ENCODE data around the gene KCNE2.

Gene KCNE2

GRCh38 chr21:34363733-34364132 is at the start of gene KCNE2:
TSS of gene KCNE2 (plus strand) at chr21:34364006. CDS start at chr21:34370479, 6,473 bp downstream.
- no peak within 1 kb of the TSS for H3K27ac ChIP-seq
- TF ChIP-seq ZFX (IDR thresholded peaks at IDR 0.05; ENCODE audit: borderline replicate concordance) = no peak
- TF ChIP-seq, protein P1, sequence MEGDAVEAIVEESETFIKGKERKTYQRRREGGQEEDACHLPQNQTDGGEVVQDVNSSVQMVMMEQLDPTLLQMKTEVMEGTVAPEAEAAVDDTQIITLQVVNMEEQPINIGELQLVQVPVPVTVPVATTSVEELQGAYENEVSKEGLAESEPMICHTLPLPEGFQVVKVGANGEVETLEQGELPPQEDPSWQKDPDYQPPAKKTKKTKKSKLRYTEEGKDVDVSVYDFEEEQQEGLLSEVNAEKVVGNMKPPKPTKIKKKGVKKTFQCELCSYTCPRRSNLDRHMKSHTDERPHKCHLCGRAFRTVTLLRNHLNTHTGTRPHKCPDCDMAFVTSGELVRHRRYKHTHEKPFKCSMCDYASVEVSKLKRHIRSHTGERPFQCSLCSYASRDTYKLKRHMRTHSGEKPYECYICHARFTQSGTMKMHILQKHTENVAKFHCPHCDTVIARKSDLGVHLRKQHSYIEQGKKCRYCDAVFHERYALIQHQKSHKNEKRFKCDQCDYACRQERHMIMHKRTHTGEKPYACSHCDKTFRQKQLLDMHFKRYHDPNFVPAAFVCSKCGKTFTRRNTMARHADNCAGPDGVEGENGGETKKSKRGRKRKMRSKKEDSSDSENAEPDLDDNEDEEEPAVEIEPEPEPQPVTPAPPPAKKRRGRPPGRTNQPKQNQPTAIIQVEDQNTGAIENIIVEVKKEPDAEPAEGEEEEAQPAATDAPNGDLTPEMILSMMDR (IDR thresholded peaks at IDR 0.05) = no peak

DNA sequence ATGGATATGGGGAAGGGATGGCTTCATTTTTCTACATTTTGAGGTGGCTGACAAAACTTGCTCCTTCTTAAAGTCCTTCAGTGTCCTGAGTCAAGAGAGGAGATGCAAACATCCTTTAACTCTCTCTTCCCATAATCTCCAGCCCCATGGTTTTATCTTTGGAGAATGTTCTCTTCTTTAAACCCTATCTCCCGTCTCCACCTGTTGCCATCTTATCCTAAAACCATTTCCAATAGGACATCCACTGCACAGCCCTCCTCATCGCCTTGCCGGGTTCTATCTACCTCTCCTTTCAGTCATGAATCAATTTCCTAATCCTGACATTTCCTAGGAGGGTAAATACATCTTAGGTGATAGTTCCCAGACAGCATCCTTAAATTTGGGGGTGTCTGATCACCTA is 44.2 kb upstream of the KCNE2 start:
- H3K27ac ChIP-seq = no peak overlapping the region
- TF ChIP-seq ZFX (IDR thresholded peaks at IDR 0.05; ENCODE audit: borderline replicate concordance) = no peak
- TF ChIP-seq, protein P1 (IDR thresholded peaks at IDR 0.05) = no peak

GRCh38 chr21:34320011-34320410 is 43.8 kb upstream of the KCNE2 start:
- TF ChIP-seq ZFX (IDR thresholded peaks at IDR 0.05; ENCODE audit: borderline replicate concordance) = no peak
- TF ChIP-seq, protein P1 (IDR thresholded peaks at IDR 0.05) = no peak
- H3K27ac ChIP-seq = no peak overlapping the region

DNA sequence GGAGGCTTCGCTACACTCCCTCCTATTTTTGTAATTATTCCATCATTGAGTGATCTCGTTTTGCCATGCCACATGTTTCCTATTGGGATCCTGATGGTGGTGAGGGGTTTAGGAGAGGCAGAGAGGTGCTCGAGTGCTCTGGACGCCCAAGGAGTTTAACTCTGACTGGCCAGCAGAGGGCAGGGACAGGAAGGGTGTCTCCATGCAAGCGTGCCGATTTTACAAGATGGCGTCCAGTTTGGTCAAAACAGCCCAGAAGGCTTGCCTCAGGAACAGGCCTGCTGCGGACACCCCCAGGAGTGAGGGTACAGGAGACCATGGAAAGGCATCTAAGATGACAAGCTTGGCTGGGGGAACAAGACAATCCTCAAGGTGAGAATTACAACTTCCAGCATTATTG is 33.8 kb upstream of the KCNE2 start:
- no peak overlapping the region for H3K27ac ChIP-seq
- TF ChIP-seq, protein P1 (IDR thresholded peaks at IDR 0.05) = peak; percentile 56
- TF ChIP-seq ZFX (IDR thresholded peaks at IDR 0.05; ENCODE audit: borderline replicate concordance) = no peak

- no peak for TF ChIP-seq ZFX (IDR thresholded peaks at IDR 0.05; ENCODE audit: borderline replicate concordance)
- TF ChIP-seq, protein P1 (IDR thresholded peaks at IDR 0.05) = no peak
- no peak overlapping the region for H3K27ac ChIP-seq
Observed at GRCh38 chr21:34331726-34332125, 32.1 kb upstream of the KCNE2 start.

DNA sequence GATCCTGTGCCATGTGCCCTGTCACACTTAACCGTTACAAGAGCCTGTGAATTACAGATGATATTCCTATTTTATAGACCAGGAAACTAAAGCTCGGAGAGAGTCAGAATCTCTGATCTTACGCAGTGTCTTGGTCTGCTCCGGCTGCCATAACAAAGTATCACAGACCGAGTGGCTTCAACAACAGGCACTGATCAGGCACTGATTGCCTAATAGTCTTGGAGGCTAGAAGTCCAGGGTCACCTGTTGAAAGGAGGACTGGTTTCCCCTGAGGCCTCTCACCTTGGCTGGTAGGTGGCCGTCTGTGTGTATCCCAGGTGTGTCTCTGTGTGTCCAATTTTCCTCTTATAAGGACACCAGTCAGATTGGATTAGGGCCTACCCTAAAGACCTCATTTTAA is 31.5 kb upstream of the KCNE2 start:
- TF ChIP-seq, protein P1 (IDR thresholded peaks at IDR 0.05) = no peak
- no peak overlapping the region for H3K27ac ChIP-seq

GRCh38 chr21:34333121-34333739 is 30.6 kb upstream of the KCNE2 start:
- no peak overlapping the region for H3K27ac ChIP-seq
- no peak for TF ChIP-seq ZFX (IDR thresholded peaks at IDR 0.05; ENCODE audit: borderline replicate concordance)
- TF ChIP-seq, protein P1 (IDR thresholded peaks at IDR 0.05) = no peak
